ENCODE results near the gene KIFC1.

KIFC1 gene

GRCh38 chr6:33445119-33445603 lies 53.5 kb downstream of the KIFC1 start:
- no peak for DNase-seq

GRCh38 chr6:33446356-33446755 lies 54.7 kb downstream of the KIFC1 start:
- no peak for DNase-seq

GRCh38 chr6:33450434-33450833 lies 58.8 kb downstream of the KIFC1 start:
- DNase-seq: no peak

GRCh38 chr6:33451606-33452005 lies 60.0 kb downstream of the KIFC1 start:
- no peak for DNase-seq

- no peak for DNase-seq
These were observed 60.9 kb downstream of the KIFC1 start for GRCh38 chr6:33452496-33452895.

GRCh38 chr6:33453393-33454008 lies 61.9 kb downstream of the KIFC1 start:
- DNase-seq: no peak

GRCh38 chr6:33454009-33454946 lies 62.7 kb downstream of the KIFC1 start, which contains the start of gene ZBTB9:
Gene ZBTB9, plus strand, starts transcription at chr6:33454576. Its CDS starts 525 bp downstream, at chr6:33455101.
- peak; percentile 96 for DNase-seq

GRCh38 chr6:33455051-33455450 lies 63.4 kb downstream of the KIFC1 start:
- no peak for DNase-seq

- no peak for DNase-seq
These were observed 64.5 kb downstream of the KIFC1 start for GRCh38 chr6:33456156-33456555.

- no peak for DNase-seq
These were observed 67.1 kb downstream of the KIFC1 start for GRCh38 chr6:33458676-33459075.

- DNase-seq: no peak
These were observed 67.6 kb downstream of the KIFC1 start for GRCh38 chr6:33459226-33459625.
